Astrocyte (in vitro differentiated cells and primary cell): ENCODE measurements around the gene FAM170B. TPM values are rescaled to one million over a fixed set of nuclear protein-coding genes. Genes with fewer than 3 reads are reported as not detected.

ENCODE experiments used
- DNase-seq: peaks from one replicate; pipeline ENCODE4 v3.0.0-alpha.2; 2010; ENCODE audit warnings: low read depth
- FAIRE-seq: peaks from 2 replicates; lab custom pipeline; 2011; peaks lifted over from hg19 to GRCh38; lab: Jason Lieb, UNC
- H2AFZ ChIP-seq: 2 replicates; pipeline ENCODE4 v1.6.0; 2012; ENCODE audit warnings: low read depth, low read length, inconsistent platforms
- H3K27ac ChIP-seq: 2 replicates; pipeline ENCODE4 v1.5.1; 2011; ENCODE audit warnings: low read depth, low read length, inconsistent platforms
- H3K27me3 ChIP-seq: 2 replicates; pipeline ENCODE4 v1.6.0; 2011; ENCODE audit warnings: low read length, inconsistent platforms; ENCODE audit not compliant: insufficient read depth
- H3K36me3 ChIP-seq: 2 replicates; pipeline ENCODE4 v1.5.1; 2011; ENCODE audit warnings: low read length, inconsistent platforms; ENCODE audit not compliant: insufficient read depth
- H3K4me1 ChIP-seq: 2 replicates; pipeline ENCODE4 v1.5.1; 2011; ENCODE audit warnings: low read length, inconsistent platforms; ENCODE audit not compliant: insufficient read depth
- H3K4me2 ChIP-seq: 2 replicates; pipeline ENCODE4 v1.6.0; 2012; ENCODE audit warnings: low read length, inconsistent platforms
- H3K4me3 ChIP-seq: 2 replicates; pipeline ENCODE4 v1.5.1; 2011; ENCODE audit warnings: low read depth, mild to moderate bottlenecking, low read length, inconsistent platforms; ENCODE audit not compliant: insufficient read depth
- H3K79me2 ChIP-seq: 2 replicates; pipeline ENCODE4 v1.6.0; 2012; ENCODE audit warnings: mild to moderate bottlenecking, low read length, inconsistent platforms; ENCODE audit not compliant: insufficient read depth
- H3K9ac ChIP-seq: 2 replicates; pipeline ENCODE4 v1.6.0; 2012; ENCODE audit warnings: mild to moderate bottlenecking, low read length, inconsistent platforms
- H3K9me3 ChIP-seq: 2 replicates; pipeline ENCODE4 v1.5.1; 2012; ENCODE audit warnings: low read depth, mild to moderate bottlenecking, low read length, inconsistent platforms; ENCODE audit not compliant: insufficient read depth
- H4K20me1 ChIP-seq: 2 replicates; pipeline ENCODE4 v1.6.0; 2012; ENCODE audit warnings: low read length, inconsistent platforms; ENCODE audit not compliant: insufficient read depth
- H3K27ac Mint-ChIP-seq: one replicate; pipeline ENCODE4 v1.8.0; 2021; ENCODE audit warnings: mild to moderate bottlenecking, mixed read lengths; ENCODE audit not compliant: unreplicated experiment
- H3K27me3 Mint-ChIP-seq: one replicate; pipeline ENCODE4 v1.8.0; 2021; ENCODE audit warnings: low read depth, mixed read lengths; ENCODE audit not compliant: unreplicated experiment
- H3K36me3 Mint-ChIP-seq: one replicate; pipeline ENCODE4 v1.8.0; 2021; ENCODE audit warnings: low read depth, mixed read lengths; ENCODE audit not compliant: unreplicated experiment
- H3K4me1 Mint-ChIP-seq: one replicate; pipeline ENCODE4 v1.8.0; 2021; ENCODE audit warnings: low read depth, mixed read lengths; ENCODE audit not compliant: unreplicated experiment
- H3K4me3 Mint-ChIP-seq: one replicate; pipeline ENCODE4 v1.8.0; 2021; ENCODE audit warnings: mild to moderate bottlenecking, moderate library complexity, mixed read lengths; ENCODE audit not compliant: unreplicated experiment
- H3K9me3 Mint-ChIP-seq: one replicate; pipeline ENCODE4 v1.8.0; 2021; ENCODE audit warnings: mild to moderate bottlenecking, mixed read lengths; ENCODE audit not compliant: unreplicated experiment
- CTCF ChIP-seq: IDR thresholded peaks from 2 replicates; pipeline ENCODE4 v1.5.1; 2011; ENCODE audit warnings: low read depth, mild to moderate bottlenecking, inconsistent platforms, low read length, moderate library complexity; ENCODE audit not compliant: insufficient read depth
- EZH2 ChIP-seq: IDR thresholded peaks from 2 replicates; pipeline ENCODE4 v1.6.1; 2012; ENCODE audit warnings: mild to moderate bottlenecking, low read length, inconsistent platforms; ENCODE audit not compliant: insufficient read depth
- total RNA-seq: library from RNA; stranded (reverse); gene quantifications from 2 replicates; pipeline ENCODE4 v1.2.1, GENCODE V29; 2021

Gene FAM170B
- total RNA-seq, 1 donor from 2014 or later: not detected

- no peaks in the 10 kb centered on the region for H3K36me3 Mint-ChIP-seq
- peaks cover 9% of the 10 kb centered on the region for H3K4me1 ChIP-seq
- TF ChIP-seq CTCF (no peak), EZH2 (no peak)
- H3K27ac Mint-ChIP-seq: no peak overlapping the region
- no peaks in the 10 kb centered on the region for H4K20me1 ChIP-seq
- H3K4me2 ChIP-seq: no peak overlapping the region
- no peak overlapping the region for H3K4me3 ChIP-seq
- H3K27me3 Mint-ChIP-seq: peaks cover 36% of the 10 kb centered on the region
- H3K9me3 Mint-ChIP-seq: no peaks in the 10 kb centered on the region
- H3K27me3 ChIP-seq: no peaks in the 10 kb centered on the region
- H3K79me2 ChIP-seq: no peaks in the 10 kb centered on the region
- H3K27ac ChIP-seq: no peak overlapping the region
- no peak overlapping the region for H2AFZ ChIP-seq
- no peaks in the 10 kb centered on the region for H3K36me3 ChIP-seq
- no peak overlapping the region for H3K4me3 Mint-ChIP-seq
- FAIRE-seq: no peak
- no peak for DNase-seq
- no peak overlapping the region for H3K9ac ChIP-seq
- no peaks in the 10 kb centered on the region for H3K9me3 ChIP-seq
- H3K4me1 Mint-ChIP-seq: peaks cover 2% of the 10 kb centered on the region
These were observed 34.3 kb upstream of the FAM170B start for GRCh38 chr10:49168171-49168540.

- H2AFZ ChIP-seq: no peak overlapping the region
- H3K27me3 Mint-ChIP-seq: peaks cover 36% of the 10 kb centered on the region
- TF ChIP-seq CTCF (no peak), EZH2 (no peak)
- H3K79me2 ChIP-seq: no peaks in the 10 kb centered on the region
- H3K4me2 ChIP-seq: no peak overlapping the region
- H3K4me1 Mint-ChIP-seq: peaks cover 2% of the 10 kb centered on the region
- H3K27me3 ChIP-seq: no peaks in the 10 kb centered on the region
- no peak overlapping the region for H3K9ac ChIP-seq
- no peak overlapping the region for H3K27ac Mint-ChIP-seq
- no peaks in the 10 kb centered on the region for H3K9me3 ChIP-seq
- no peak overlapping the region for H3K4me3 ChIP-seq
- H3K36me3 ChIP-seq: no peaks in the 10 kb centered on the region
- DNase-seq (no peak), FAIRE-seq (no peak)
- no peaks in the 10 kb centered on the region for H3K9me3 Mint-ChIP-seq
- H3K27ac ChIP-seq: no peak overlapping the region
- H4K20me1 ChIP-seq: no peaks in the 10 kb centered on the region
- H3K36me3 Mint-ChIP-seq: no peaks in the 10 kb centered on the region
- H3K4me3 Mint-ChIP-seq: no peak overlapping the region
- peaks cover 11% of the 10 kb centered on the region for H3K4me1 ChIP-seq
These were observed 33.8 kb upstream of the FAM170B start for GRCh38 chr10:49167425-49168170.
